Superior temporal gyrus (tissue), 1 donor: ENCODE data around the gene GTPBP3.
"Not testable (repeated sequence)": the region's sequence is repeated elsewhere in the genome, so short reads cannot be mapped to it uniquely, and the experiment has no call there.

Source experiments
- DNase-seq: peaks from one replicate; pipeline ENCODE4 v3.0.0-alpha.2; 2016; ENCODE audit errors: extremely low spot score

The GTPBP3 gene

DNA sequence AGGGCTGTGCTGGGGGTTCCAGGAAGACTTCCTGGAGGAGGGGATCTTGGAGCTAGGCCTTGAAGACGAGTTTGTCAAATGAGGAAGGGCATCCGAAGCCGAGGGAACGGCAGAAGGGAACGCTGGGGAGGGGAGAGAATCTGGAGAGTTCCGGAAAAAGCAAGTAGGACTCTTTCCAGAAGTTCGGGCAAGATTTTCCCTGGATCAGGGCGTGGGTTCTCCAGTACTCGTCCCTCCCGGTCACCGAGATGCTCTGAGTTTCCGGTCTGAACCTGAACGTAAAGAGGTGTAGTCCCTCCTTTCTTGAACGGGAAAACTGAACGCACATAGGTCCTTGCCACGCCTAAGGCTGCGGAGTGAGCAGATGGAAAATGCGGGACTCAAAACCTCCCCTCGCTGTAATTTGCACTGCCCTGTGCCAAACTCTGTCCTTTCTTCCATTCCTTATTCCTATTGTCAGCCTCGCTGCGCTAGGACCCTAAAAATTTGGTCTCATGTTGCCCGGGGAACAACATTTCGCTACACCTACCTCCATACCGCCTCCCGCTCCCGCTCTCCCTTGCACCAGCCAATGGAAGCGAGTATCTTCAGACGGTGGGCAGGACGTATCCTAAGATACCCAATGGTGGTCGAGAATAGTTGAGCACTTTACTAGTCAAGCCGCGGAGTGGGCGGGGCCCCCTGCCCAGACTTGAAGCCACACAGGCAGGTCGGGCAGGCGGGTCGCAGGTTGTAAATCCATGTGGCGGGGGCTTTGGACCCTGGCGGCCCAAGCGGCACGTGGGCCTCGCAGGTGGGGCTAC is at the start of gene GTPBP3:
Gene GTPBP3, plus strand, starts transcription at position 682 of the 803 bp plus-strand sequence. Its CDS starts 59 bp downstream, at position 741.
- DNase-seq, result peak; percentile 99

DNA sequence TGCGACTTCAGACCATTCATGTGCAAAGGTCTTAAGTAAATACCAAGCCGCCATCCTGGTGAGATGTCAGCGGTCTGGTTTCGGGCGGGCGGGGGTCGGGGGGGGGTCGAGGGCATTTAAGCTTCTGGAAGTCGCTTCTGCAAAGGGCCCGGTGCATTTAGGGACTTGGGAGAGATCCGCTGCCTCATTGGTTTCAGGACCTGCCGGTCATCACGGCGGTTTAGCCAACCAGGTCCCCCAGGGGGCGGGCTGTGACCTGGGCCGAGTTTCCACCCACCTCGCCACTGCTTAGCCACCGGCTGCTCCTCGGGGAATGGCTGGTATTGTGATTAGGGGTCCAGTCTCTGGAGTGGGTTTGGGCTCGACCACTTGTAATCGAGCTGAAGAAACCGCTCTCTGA is 47.9 kb upstream of the GTPBP3 start:
- DNase-seq, result peak; percentile 9

GRCh38 chr19:17292301-17293074 is 44.9 kb upstream of the GTPBP3 start:
- DNase-seq, result peak; percentile 62

- DNase-seq, result no peak
Measured at GRCh38 chr19:17293605-17294004, 43.7 kb upstream of the GTPBP3 start.

- no peak for DNase-seq
Measured at GRCh38 chr19:17294051-17294891, 43.1 kb upstream of the GTPBP3 start.

DNA sequence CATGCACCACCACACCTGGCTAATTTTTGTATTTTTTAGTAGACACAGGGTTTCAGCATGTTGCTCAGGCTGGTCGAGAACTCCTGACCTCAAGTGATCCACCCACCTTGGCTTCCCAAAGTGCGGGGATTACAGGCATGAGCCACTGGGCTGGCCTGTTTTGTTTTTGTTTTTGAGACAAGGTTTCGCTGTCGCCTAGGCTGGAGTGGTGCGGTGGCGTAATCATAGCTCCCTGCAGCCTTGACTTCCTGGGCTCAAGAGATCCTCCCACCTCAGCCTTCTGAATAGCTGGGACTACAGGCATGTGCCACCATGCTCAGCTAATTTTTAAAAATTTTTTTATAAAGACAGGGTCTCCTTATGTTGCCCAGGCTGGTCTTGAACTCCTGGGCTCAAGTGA is 41.8 kb upstream of the GTPBP3 start:
- DNase-seq, result not testable (repeated sequence)

GRCh38 chr19:17296273-17296672 is 41.1 kb upstream of the GTPBP3 start:
- DNase-seq, result no peak

- DNase-seq, result no peak
Measured at GRCh38 chr19:17296976-17297375, 40.4 kb upstream of the GTPBP3 start.

DNA sequence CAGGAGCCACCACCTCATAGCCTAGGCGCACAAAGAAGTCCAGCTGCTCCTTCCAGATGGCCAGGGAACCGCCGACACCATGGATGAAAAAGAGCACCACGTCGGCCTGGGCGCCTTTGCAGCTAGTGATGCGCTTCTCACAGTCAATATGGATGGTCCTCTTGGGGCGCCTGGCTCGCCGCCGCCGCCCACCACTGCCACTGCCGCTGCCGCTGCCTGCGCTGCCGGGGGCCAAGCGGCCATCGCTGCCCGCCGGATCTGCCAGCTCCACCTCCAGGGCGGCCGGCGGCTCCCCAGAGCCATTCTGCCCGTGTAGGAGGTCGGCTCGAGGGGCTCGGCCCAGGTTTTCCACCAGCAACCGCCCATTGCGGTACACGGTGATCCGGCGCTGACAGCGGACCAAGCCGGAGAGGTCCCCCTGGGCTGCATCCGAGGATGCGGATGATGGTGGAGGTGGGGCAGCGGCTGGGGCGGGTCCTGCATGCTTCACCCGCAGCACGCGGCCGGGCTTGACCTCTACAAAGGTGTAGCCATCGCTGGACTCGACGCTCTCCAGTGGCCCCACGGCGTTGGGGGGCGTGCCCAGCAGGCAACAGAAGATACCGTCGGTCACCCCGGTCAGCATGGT is 36.2 kb upstream of the GTPBP3 start:
- DNase-seq, result no peak

GRCh38 chr19:17302391-17303166 is 34.8 kb upstream of the GTPBP3 start:
- DNase-seq, result no peak

DNA sequence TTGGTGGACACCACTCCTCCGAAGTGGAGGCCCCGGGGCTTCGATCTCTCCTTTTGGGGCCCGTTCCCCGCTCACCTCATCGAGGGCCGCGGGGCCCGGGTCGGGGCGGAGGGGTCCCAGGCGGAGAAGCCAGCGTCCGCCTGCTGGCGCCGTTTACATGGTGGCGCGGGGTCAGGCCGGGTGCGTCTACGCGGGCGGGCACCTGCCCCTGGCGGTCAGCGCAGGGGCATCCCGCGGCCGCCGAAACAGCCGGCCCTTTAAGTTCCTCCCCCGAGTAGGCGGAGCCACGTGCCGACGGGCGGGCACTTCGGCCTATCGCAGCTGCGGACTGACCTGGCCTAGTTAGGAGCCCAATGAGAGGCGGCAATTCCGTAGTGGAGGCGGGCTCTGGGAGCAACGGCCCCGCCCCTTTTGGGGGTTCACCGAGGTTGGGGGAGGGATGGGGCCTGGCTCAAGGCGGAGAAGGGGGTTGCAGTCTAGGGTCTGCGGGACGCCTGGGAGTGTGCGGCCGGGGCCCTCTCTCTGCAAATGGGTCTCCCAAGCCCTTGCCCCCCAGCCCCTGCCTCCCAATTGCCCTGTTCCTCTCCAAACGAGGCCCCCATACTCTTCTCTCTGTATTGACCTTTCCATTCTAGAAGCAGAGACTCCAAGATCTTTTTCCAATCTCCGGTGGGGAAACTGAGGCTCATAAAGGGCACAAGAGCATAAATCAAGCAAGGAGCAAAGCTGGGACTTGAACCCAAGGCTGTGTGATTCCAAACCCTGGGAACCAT is 34.0 kb upstream of the GTPBP3 start, which contains the start of gene ABHD8:
Gene ABHD8, minus strand, starts transcription at position 259 of the 773 bp plus-strand sequence. CDS start 1,809 bp downstream, outside the sequence.
- peak; percentile 87 for DNase-seq

- no peak for DNase-seq
Measured at GRCh38 chr19:17303940-17304267, 33.4 kb upstream of the GTPBP3 start.

GRCh38 chr19:17304386-17305215 is 32.8 kb upstream of the GTPBP3 start:
- DNase-seq, result no peak

DNA sequence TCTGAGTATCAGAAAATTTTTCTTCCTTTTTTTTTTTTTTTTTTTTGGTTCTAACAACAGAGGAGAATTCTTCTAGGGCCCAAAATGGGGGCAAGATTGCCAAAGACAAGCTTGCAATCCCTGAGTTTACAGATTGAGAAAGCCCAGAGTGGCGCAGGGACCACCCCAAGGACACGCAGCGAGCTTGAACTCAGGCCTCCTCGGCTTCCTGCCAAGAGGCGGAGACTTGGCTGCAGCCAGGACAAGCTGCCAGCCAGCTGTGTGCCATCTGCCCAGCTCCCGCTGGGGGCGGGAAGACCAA is 32.2 kb upstream of the GTPBP3 start:
- no peak for DNase-seq

- peak; percentile 99 for DNase-seq
Measured at GRCh38 chr19:17305517-17306284, 31.7 kb upstream of the GTPBP3 start, which contains the start of gene MRPL34. MRPL34 (plus strand) TSS chr19:17305872; CDS start chr19:17305893, 21 bp downstream.

DNA sequence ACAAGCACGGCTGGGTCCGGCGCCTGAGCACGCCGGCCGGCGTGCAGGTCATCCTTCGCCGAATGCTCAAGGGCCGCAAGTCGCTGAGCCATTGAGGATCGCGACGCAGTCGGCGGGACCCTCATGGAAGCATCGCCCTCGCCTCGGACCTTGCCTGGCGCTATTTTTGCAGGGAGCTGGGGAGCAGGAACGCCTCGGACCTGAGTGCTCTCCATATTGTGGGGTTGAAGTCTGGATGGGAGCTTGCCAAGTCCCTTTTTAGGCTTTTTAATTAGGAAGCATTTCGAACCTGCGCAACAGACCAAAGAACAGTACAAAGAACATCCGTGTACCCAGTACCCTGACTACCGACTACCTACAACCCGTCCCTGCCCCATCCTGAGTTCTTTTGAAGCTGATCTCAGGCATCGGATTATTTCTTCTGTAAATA is 31.1 kb upstream of the GTPBP3 start:
- no peak for DNase-seq

GRCh38 chr19:17307876-17308377 is 29.4 kb upstream of the GTPBP3 start:
- no peak for DNase-seq
